ENCODE data around the gene SPECC1. TPM values are rescaled to one million over a fixed set of nuclear protein-coding genes. Genes with fewer than 3 reads are reported as not detected.

Gene SPECC1
- total RNA-seq, 6 experiments from 2014 or later: 0.81 to 5.0 (median 2.8) TPM

GRCh38 chr17:20085283-20085845 lies 76.2 kb downstream of the SPECC1 start:
- Histone ChIP-seq H3K9me3 (no peaks in the 10 kb centered on the region), H3K27me3 (no peaks in the 10 kb centered on the region), H3K36me3 (no peaks in the 10 kb centered on the region), H3K4me1 (no peaks in the 10 kb centered on the region), H3K4me3 (no peak overlapping the region), H3K27ac (no peak overlapping the region)
- intact Hi-C loops (cut with DNase I): no loop called here
- ATAC-seq (no peak), DNase-seq (no peak)
- 86% methylated on average over 13 of the region's 15 CpGs for WGBS (ENCODE audit: insufficient coverage, low coverage, low lambda C conversion rate, missing lambda C conversion rate)
- TF ChIP-seq POLR2A (IDR thresholded peaks at IDR 0.05): no peak
- TF ChIP-seq CTCF (IDR thresholded peaks at IDR 0.05): no peak

- no peaks in the 10 kb centered on the region for H3K36me3 ChIP-seq
- DNase-seq: no peak
- intact Hi-C loops (cut with DNase I): no loop called here
- no peak overlapping the region for H3K27ac ChIP-seq
- no peaks in the 10 kb centered on the region for H3K4me1 ChIP-seq
- WGBS (ENCODE audit: insufficient coverage, low coverage, low lambda C conversion rate, missing lambda C conversion rate): 56% methylated on average over 5 of the region's 7 CpGs
- ATAC-seq: no peak
- no peaks in the 10 kb centered on the region for H3K9me3 ChIP-seq
- H3K27me3 ChIP-seq: no peaks in the 10 kb centered on the region
- H3K4me3 ChIP-seq: no peak overlapping the region
- no peak for TF ChIP-seq CTCF (IDR thresholded peaks at IDR 0.05)
These were observed 77.4 kb downstream of the SPECC1 start for GRCh38 chr17:20086416-20087076.

GRCh38 chr17:20087538-20088250 lies 78.5 kb downstream of the SPECC1 start:
- H3K4me1 ChIP-seq: no peaks in the 10 kb centered on the region
- H3K27ac ChIP-seq: no peak overlapping the region
- DNase-seq (no peak), ATAC-seq (no peak)
- H3K4me3 ChIP-seq: no peak overlapping the region
- TF ChIP-seq CTCF (IDR thresholded peaks at IDR 0.05) (no peak), POLR2A (IDR thresholded peaks at IDR 0.05) (no peak)
- H3K9me3 ChIP-seq: no peaks in the 10 kb centered on the region
- no peaks in the 10 kb centered on the region for H3K36me3 ChIP-seq
- H3K27me3 ChIP-seq: no peaks in the 10 kb centered on the region
- 53% methylated on average over 6 of the region's 6 CpGs for WGBS (ENCODE audit: insufficient coverage, low coverage, low lambda C conversion rate, missing lambda C conversion rate)
- intact Hi-C loops (cut with DNase I): no loop called here

- H3K4me3 ChIP-seq: no peak overlapping the region
- H3K36me3 ChIP-seq: no peaks in the 10 kb centered on the region
- H3K27ac ChIP-seq: peak overlapping the region in 1 of 3 donors; percentile 33
- intact Hi-C loops (cut with DNase I): loop anchor here in 1 of 2 donors (10.0 kb wide), 1 partner anchor 85 kb away; the partner anchor contains the start of gene SPECC1
- ATAC-seq (no peak), DNase-seq (no peak)
- WGBS (ENCODE audit: insufficient coverage, low coverage, low lambda C conversion rate, missing lambda C conversion rate): 59% methylated on average over 9 of the region's 15 CpGs
- TF ChIP-seq CTCF (IDR thresholded peaks at IDR 0.05): no peak
- no peak for TF ChIP-seq POLR2A (IDR thresholded peaks at IDR 0.05)
- H3K9me3 ChIP-seq: no peaks in the 10 kb centered on the region
- no peaks in the 10 kb centered on the region for H3K27me3 ChIP-seq
- H3K4me1 ChIP-seq: no peaks in the 10 kb centered on the region
These were observed 80.8 kb downstream of the SPECC1 start for GRCh38 chr17:20089756-20090547.

Measured in right lobe of liver (tissue), 6 donors.